ENCODE results near the gene ALOXE3. TPM values are rescaled to one million over a fixed set of nuclear protein-coding genes. Genes with fewer than 3 reads are reported as not detected.

The ALOXE3 gene
- total RNA-seq, 6 donors from 2014 or later: not detected

DNA sequence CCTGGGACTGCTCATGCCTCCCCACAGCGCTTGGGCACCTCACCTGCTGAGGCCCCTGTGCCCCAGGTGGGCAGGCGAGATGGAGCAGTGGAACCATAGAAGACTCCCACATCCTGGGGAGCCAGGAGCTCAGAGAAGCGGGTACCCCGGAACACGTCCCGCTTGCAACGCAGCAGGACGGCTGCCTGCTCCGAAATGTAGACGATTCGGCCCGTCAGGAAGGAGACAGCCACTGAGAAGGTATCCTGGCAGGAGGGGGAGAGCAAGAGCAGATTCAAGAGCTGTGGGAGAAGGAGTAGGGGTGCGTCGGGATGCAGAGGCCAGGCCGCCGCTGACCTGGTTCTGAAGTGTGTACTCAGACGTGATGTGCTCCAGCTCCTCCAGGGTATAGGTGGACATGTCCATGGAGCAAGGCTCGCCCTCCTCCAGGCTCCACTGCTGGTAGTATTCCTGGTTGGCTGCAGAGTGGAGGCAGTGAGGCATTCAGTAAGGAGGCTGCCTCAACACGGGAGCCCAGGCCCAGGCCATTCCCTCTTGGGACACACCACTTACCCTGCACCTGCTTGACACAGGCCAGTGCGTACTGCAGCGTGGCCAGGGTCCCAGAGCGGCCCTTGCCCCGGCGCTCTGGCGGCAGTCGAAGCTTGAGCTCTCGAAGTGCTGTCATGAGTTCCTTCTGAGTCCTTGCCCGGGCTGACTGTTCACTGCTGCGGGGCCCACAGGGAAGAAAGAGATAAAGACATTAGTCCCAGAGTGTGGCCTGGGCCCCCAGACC lies 31.3 kb upstream of the ALOXE3 start:
- TF ChIP-seq POLR2A (IDR thresholded peaks at IDR 0.05): no peak
- no peak for TF ChIP-seq EP300 (IDR thresholded peaks at IDR 0.05)
- TF ChIP-seq, protein P1, sequence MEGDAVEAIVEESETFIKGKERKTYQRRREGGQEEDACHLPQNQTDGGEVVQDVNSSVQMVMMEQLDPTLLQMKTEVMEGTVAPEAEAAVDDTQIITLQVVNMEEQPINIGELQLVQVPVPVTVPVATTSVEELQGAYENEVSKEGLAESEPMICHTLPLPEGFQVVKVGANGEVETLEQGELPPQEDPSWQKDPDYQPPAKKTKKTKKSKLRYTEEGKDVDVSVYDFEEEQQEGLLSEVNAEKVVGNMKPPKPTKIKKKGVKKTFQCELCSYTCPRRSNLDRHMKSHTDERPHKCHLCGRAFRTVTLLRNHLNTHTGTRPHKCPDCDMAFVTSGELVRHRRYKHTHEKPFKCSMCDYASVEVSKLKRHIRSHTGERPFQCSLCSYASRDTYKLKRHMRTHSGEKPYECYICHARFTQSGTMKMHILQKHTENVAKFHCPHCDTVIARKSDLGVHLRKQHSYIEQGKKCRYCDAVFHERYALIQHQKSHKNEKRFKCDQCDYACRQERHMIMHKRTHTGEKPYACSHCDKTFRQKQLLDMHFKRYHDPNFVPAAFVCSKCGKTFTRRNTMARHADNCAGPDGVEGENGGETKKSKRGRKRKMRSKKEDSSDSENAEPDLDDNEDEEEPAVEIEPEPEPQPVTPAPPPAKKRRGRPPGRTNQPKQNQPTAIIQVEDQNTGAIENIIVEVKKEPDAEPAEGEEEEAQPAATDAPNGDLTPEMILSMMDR (IDR thresholded peaks at IDR 0.05): no peak
- TF ChIP-seq POLR2AphosphoS5 (IDR thresholded peaks at IDR 0.05): no peak
- Histone ChIP-seq H3K9me3 (no peaks in the 10 kb centered on the region), H3K27ac (peak overlapping the region; percentile 98 to 100 (median 99)), H3K4me3 (peak overlapping the region in 1 of 4 donors; percentile 85), H3K27me3 (no peaks in the 10 kb centered on the region), H3K36me3 (peaks cover 61 to 72% (median 67%) of the 10 kb centered on the region in 4 donors), H3K4me1 (peaks cover 31 to 57% (median 35%) of the 10 kb centered on the region in 4 donors)
- 92 to 94% methylated on average over 18 to 29 of the region's 29 CpGs for WGBS, 2 donors
- DNase-seq: peak in 1 of 2 donors; percentile 78
- no peak for ATAC-seq (ENCODE audit: low FRiP score in 2 of 2)

DNA sequence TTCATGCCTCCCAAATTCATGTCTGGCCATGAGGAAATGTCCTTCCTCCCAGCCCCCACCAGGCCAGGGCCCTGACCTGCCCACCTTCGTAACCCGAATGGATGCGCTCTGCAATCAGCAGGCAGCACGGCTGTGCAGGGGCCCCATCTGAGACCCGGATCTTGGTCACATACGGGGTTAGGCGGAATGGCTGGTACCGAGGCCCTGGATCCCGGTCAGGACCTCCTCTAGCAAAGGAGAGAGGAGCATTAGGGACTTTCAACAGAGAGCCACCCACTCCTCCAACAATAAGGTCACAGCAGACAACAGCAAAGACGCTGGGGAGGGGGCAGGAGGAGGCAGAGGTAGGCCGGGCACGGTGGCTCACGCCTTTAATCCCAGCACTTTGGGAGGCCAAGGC lies 30.2 kb upstream of the ALOXE3 start:
- 87 to 92% methylated on average over 9 of the region's 13 CpGs for WGBS, 2 donors
- Histone ChIP-seq H3K27ac (peak overlapping the region in 3 of 4 donors; percentile 37 to 60 (median 40)), H3K4me1 (peaks cover 26 to 52% (median 31%) of the 10 kb centered on the region in 4 donors), H3K27me3 (no peaks in the 10 kb centered on the region), H3K4me3 (no peak overlapping the region), H3K36me3 (peaks cover 72 to 83% (median 77%) of the 10 kb centered on the region in 4 donors), H3K9me3 (no peaks in the 10 kb centered on the region)
- TF ChIP-seq, protein P1 (IDR thresholded peaks at IDR 0.05): no peak
- TF ChIP-seq POLR2AphosphoS5 (IDR thresholded peaks at IDR 0.05): no peak
- no peak for TF ChIP-seq EP300 (IDR thresholded peaks at IDR 0.05)
- DNase-seq: peak in 1 of 2 donors; percentile 45
- no peak for ATAC-seq (ENCODE audit: low FRiP score in 2 of 2)

DNA sequence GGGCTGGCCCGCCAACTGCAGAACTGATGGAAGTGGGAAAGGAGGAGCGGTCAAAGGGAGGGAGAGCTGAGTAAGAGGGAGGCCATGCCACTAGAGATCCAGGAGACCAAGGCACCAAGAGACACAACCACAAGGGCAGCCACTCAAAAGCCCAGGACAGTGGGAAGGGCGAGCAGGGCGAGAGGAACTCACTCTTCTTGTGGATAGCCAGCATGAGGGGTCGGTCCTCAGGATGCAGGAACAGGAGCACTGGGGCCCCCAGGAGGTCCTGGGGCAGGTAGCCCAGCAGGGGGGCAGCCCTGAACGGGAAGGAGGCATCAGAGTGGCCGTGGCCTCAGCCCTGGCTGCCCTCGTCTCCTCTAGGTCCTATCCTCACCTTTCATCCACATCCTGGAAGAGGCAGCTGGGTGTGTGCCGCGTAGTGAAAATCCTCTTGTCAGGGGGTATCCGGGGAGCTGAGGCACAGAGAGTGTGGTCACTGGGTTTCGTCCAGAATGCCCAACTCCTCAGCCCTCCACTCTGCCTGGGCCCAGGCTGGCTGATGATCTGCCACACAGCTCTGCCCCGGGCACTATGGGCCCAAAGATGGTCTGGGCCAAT lies 29.6 kb upstream of the ALOXE3 start:
- peak overlapping the region in 3 of 4 donors; percentile 37 to 61 (median 60) for H3K27ac ChIP-seq
- ATAC-seq (ENCODE audit: low FRiP score in 2 of 2) (no peak), DNase-seq (peak in 1 of 2 donors; percentile 48)
- H3K27me3 ChIP-seq: no peaks in the 10 kb centered on the region
- no peak overlapping the region for H3K4me3 ChIP-seq
- no peak for TF ChIP-seq EP300 (IDR thresholded peaks at IDR 0.05)
- TF ChIP-seq, protein P1 (IDR thresholded peaks at IDR 0.05): no peak
- 91 to 97% methylated on average over 7 to 13 of the region's 13 CpGs for WGBS, 2 donors
- peaks cover 72 to 83% (median 80%) of the 10 kb centered on the region in 4 donors for H3K36me3 ChIP-seq
- H3K4me1 ChIP-seq: peaks cover 20 to 51% (median 24%) of the 10 kb centered on the region in 4 donors
- H3K9me3 ChIP-seq: no peaks in the 10 kb centered on the region

DNA sequence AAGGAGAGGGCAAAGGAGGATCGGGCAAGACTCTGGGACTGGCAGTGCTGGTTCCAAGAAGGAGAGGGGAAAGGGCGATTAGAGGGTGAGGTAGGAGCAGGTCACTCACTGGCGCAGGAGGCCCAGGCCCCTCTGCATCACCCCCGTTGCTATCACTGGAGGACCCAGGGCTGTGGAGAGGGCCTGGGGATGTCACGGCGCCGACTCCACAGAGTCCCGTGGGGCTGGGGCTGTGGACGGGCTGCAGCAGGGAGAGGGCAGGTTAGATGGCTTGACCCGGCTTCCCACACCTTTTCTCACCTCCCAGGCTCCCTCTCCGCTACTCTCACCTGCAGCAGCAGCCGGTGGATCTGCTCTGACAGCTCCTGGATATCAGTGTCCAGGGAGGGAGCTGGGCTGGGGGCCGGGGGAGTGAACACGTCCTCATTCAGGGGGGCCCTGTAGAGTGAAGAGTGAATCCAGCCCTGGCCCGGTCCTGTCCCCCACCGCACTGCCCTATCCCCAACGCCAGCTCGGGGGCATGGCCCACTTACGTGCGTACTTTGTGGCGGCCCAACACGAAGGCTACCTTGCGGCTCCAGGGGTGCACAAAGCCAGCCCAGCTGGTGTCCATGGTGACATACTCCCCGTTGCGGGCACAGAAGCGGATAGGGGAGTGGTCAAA lies 29.0 kb upstream of the ALOXE3 start:
- H3K4me3 ChIP-seq: no peak overlapping the region
- peak overlapping the region in 3 of 4 donors; percentile 37 to 61 (median 60) for H3K27ac ChIP-seq
- DNase-seq (peak in 1 of 2 donors; percentile 78), ATAC-seq (ENCODE audit: low FRiP score in 2 of 2) (no peak)
- no peak for TF ChIP-seq POLR2A (IDR thresholded peaks at IDR 0.05)
- TF ChIP-seq, protein P1 (IDR thresholded peaks at IDR 0.05): no peak
- peaks cover 14 to 50% (median 18%) of the 10 kb centered on the region in 4 donors for H3K4me1 ChIP-seq
- H3K27me3 ChIP-seq: no peaks in the 10 kb centered on the region
- no peaks in the 10 kb centered on the region for H3K9me3 ChIP-seq
- 92 to 95% methylated on average over 25 to 26 of the region's 26 CpGs for WGBS, 2 donors
- H3K36me3 ChIP-seq: peaks cover 79 to 87% (median 85%) of the 10 kb centered on the region in 4 donors

Measured in upper lobe of left lung (tissue), 6 donors.